HG02981 (cell line): ENCODE results near the gene MARK1.
A peak's percentile ranks its signal among the peaks of the same experiment; 100 is the strongest.
"Not testable (repeated sequence)": the region's sequence is repeated elsewhere in the genome, so short reads cannot be mapped to it uniquely, and the experiment has no call there.

ENCODE experiments used
- ATAC-seq: cut with Tn5 transposase; IDR thresholded peaks from one replicate; pipeline ENCODE4 v1.9.1; 2021; ENCODE audit warnings: mild to moderate bottlenecking, moderate library complexity; ENCODE audit not compliant: unreplicated experiment

Gene MARK1

DNA sequence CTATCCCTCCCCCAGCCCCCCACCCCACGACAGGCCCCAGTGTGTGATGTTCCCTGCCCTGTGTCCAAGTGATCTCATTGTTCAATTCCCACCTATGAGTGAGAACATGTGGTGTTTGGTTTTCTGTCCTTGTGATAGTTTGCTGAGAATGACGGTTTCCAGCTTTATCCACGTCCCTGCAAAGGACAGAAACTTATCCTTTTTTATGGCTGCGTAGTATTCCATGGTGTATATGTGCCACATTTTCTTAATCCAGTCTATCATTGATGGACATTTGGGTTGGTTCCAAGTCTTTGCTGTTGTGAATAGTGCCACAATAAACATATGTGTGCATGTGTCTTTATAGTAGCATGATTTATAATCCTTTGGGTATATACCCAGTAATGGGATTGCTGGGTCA, 77.7 kb downstream of the MARK1 start:
- ATAC-seq, result not testable (repeated sequence)

DNA sequence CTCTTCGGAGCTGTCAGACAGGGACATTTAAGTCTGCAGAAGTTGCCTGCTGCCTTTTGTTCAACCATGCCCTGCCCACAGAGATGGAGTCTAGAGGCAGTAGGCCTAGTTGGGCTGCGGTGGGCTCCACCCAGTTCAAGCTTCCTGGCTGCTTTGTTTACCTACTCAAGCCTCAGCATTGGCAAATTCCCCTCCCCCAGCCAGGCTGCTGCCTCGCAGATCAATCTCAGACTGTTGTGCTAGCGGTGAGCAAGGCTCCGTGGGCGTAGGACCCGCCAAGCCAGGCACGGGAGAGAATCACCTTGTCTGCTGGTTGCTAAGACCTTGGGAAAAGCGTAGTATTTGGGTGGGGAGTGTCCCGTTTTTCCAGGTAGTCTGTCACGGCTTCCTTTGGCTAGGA, 83.2 kb downstream of the MARK1 start:
- ATAC-seq, result not testable (repeated sequence)

DNA sequence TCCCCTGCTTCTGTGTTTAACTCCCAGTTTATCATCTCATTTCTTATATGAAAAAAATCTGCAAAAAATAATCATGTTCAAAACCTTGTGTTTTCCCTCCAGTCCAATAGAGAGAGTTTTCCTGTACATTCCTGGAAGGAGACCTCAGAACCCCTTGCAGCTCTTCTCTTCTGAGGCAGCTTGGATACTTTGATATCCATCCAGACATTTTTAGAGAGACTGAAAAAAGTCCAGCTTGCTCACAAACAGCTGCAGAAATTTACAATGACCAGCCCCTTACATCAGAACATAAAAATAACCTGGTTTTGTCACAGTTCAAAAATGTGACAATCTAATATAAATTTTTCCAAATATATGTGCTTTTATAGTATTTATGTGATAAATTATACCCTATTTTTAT, 88.9 kb downstream of the MARK1 start:
- no peak for ATAC-seq

DNA sequence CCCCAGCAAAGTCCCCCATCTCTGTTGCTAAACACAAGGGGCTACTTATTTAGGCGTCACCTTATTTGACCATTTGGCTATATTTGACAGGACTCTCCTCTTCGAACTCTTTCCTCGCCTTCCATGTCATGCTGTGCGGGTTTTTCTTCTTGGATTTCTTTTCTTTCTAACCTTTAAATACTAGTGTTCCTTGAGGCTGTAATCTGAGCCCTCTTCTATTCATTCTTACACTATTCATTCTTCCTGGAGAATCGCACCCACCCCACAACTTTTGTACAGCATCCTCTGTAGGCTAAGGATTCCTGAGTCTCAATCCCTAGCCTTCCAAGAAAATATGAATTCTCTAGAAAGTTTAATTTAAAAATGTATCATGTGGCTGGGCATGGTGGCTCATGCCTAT, 100.5 kb downstream of the MARK1 start:
- ATAC-seq, result no peak

DNA sequence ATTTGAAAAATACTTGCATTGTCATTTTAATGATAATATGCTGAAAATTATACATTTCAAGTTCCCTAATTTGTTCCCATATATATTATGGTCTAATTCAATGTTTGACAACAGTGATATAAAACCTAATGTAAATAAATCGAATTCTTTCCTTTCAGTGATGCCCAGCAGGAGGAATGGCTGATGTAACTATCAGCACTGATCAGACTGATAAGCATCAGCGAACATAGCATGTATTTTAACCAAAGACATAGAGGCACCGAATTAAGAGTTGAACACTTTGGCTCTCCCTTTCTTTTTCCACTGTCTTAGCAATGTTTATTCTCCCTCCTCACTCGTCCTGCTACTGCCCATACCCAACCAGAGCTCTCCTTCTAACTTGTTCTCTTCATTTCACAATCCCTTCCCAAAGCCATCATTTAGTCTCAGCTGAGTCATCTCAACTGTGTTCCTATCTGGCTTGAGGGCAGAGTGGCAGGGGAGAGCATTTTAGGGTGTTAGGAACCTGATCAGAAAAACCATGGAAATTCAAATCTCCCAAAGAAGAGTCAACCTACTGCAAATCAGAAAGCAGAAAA, 103.4 kb downstream of the MARK1 start:
- ATAC-seq, result no peak

DNA sequence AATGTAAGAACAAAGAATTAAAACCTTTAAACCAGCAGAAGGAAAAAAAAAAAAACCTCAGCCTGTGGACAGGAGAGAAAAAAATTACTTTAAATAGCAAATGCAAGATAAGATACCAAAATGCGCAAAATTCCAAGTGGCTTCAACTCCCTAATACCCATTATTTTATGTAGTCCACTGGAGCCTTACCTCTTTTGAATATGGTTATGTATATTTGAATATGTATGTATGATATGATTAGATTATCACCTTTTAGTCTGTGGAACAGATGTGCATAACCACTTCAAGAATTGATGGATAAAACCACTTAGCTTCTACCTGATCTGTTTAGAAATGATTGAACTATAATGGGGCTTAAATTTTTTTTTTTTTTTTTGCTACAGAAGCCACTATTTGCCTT, 109.8 kb downstream of the MARK1 start:
- no peak for ATAC-seq

DNA sequence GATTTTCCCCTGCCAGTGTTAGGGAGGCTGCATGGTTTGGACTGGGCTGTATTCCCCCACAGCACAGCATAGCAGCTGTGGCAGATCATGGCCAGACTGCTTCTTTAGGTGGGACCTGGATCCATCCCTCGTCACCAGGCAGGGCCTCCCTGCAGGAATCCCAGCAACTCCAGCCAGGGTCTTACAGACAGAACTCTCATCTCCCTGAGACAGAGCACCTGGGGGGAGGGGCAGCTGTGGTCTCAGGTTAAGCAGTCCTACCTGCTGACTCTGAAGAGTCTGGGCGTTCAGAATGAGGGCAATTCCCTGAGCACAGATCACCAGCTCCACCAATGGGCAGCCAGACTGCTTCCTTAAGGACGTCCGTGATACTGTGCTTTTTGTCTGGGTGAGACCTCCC, 114.3 kb downstream of the MARK1 start:
- ATAC-seq, result no peak

DNA sequence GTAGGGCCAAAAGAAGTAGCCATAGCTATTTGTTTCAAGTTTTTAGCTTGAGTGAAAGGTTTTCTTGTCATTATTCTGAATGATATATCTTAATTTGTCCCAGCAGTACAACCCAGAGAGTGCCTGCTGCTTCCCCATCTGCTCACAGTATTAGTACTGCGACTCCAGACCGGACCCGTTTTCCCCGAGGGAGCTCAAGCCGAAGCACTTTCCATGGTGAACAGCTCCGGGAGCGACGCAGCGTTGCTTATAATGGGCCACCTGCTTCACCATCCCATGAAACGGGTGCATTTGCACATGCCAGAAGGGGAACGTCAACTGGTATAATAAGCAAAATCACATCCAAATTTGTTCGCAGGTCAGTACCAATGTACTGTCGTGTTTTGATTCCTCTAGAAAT, 125.1 kb downstream of the MARK1 start:
- no peak for ATAC-seq

DNA sequence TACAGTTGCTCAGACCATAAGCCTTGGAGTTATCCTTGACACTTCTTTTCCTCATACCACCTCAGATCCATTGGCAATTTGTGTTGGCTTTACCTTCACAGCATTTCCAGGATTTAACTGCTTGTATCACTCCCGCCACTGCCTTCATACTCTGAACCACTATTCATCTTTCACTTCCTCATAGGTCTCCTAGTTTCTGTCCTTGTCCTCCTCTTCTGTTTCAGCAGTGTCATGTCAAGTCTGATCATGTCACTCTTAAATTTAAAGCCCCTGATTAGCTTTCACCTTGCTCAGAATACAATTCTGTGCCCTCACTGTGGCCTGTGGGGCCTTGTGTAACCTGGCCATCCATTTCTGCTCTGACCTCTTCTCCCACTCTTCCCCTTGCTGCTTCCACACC, 127.6 kb downstream of the MARK1 start:
- ATAC-seq, result peak; percentile 95

DNA sequence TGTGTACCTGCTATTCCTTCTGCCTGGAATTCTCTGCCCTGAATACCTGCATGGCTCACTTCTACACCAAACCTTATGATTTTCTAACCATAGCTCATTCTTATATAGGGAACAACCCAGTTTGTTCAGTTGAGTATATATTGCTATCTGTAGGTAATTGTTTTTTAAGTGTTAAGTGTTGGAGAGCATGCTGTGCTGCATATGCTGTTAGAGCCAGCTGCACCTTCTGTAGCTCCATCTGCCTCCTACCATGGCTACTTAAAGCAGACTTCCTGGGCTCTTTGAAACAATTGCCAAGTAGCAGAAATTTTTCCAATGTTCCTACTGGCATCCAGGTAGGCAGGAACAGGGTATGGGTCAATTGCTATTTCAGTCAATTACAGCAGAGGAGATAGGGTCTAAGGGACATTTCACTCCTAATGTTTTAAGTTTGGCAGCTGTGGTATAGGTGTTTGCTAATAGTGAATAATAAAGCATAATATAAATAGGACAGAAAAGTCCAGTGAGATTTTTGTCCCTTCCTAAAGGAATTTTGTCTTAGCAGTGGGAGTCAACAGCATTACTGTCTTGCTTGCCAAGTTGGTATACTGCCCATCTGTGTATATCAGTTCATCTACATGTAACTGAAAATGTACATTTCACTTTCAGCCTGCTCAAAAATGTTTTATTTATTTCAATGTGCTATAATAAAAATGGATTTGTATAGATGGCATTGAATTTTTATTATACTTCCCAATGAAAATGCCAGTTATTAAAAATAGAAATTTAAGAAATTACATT, 128.2 kb downstream of the MARK1 start:
- no peak for ATAC-seq

DNA sequence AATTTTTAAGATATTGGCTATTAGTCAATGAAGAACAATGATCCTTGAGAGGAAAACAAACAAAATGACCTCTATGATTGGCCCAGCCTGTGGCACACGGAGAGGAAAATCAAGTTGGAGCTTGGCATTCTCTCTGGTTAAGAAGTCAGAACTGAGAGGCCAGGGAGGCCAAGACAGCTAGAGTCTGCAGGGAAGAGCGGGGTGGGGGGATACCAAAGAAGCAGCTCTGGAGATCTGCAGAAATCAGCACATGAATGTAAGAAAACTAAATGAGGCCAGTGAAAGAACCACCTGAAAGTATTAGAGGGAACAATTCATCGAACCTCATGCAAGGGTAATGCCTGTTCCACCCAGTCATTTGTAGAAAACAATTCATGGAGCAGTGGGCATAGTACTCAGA, 138.4 kb downstream of the MARK1 start:
- ATAC-seq, result no peak

DNA sequence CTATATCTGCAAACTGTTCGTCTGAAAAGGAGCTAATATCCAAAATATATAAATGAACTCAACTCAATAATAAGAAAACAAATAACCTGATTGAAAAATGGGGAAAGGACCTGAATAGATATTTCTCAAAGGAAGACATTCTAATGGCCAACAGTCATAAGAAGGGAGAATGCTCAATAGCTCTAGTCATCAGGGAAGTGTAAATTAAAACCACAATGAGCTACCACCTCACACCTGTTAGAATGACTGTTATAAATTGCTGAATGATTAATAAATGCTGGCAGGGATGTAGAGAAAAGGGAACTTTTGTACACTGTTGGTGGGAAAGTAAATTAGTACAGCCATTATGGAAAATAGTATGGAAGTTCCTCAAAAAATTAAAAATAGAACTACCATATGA, 141.1 kb downstream of the MARK1 start:
- ATAC-seq, result no peak

DNA sequence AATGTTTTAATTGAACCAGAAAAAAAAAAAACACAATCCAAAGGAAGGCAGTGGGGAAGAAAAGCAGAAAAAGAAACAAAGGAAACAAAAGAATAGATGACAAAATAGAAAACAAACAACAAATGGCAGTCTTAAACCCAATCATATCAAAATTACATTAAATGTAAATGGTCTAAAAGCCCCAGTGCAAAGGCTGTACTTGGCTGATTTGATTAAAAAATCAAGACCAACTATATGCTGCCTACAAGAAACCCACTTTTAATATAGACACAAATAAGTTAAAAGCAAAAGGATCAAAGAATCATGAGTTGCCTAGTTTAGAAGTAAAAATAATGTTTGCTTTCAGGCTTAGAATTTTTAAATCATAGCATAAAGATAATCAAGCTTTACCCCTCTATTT, 142.4 kb downstream of the MARK1 start:
- ATAC-seq, result no peak

DNA sequence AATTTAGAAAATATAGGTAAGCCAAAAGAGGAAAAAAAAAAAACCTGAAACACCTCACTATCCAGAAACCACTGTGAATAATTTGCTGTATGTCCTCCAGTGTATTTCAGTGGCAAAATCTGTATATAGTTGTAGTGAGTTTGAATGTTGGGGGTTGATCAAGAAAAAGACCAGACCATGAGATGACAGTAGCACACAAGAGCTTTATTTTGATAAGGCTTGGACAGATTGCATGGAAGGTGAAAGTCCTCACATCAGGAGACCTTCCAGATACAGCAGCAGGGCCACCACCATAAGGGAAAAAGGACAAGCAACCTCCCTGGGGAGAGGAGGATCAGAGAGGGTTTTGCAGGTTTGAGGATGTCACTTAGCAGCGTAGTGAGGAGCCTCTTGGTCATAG, 146.0 kb downstream of the MARK1 start:
- ATAC-seq, result no peak

DNA sequence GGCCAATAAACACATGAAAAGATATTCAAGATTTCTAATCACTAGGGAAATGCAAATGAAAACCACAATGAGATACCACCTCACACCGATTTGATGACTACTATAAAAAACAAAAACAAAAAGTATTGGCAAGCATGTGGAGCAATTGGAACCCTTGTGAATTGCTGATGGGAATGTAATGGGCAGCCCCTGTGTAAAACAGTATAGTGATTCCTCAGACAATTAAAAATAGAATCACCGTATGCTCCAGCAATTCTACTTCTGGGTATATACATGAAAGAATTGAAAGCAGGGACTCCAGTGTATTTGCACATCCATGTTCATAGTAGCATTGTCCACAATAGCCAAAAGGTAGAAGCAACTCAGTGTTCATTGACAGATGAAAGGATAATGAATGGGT, 149.3 kb downstream of the MARK1 start:
- no peak for ATAC-seq

DNA sequence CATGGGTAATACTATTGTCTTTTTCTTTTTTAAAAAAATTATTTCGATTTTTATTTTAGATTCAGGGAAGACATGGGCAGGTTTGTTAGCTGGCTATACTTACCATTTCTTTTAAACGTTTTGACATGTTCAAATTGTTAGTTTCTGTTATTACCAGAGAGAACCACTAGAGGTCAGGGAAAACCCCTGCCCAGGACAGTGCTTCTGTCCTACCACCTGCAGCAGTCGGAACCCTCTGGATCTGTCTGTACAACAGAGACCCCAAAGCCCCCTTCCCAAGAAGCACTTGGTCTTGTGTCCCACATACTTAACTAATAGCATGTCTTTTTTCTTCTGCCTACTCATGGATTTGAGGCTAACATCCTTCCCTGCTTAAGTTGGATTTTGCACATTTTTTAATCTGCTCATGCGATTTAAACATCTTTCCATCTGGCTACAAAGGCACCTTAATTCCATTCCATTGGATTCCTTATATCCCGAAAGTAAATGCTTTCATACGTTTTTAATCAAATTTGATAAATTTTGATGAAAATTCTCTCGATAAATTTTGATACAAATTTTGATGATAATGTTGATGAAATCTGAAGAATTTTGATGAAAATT, 152.2 kb downstream of the MARK1 start:
- ATAC-seq, result peak; percentile 97

DNA sequence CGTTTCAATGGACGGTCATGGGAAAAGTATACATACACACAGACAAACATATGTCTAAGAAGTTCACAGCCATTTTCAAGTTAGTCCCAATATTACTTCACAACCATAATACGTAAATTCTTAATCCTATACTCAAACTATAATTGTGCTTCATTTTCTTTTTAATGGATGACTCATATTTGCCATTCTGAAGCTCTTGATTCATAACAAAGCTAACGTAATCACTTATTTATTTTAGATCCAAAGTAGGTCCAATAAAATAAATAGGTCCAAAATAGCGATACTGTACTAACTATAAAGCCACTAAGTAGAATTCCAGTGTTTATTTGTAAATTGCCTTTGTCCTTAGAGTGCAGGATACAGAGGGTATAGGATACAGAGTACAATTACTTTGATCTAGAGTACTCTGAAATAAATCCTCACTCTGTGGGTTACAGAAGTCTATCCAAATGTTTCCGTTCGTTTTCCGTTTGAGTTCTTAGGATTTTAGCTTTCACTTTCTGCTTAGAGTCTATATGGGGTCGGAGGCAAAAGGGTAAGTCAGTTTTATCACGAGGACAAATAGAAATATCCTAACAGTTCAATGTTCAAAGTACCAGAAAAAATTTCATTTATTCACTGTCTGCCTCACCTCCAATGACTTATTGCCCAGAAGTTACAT, 153.4 kb downstream of the MARK1 start:
- no peak for ATAC-seq

DNA sequence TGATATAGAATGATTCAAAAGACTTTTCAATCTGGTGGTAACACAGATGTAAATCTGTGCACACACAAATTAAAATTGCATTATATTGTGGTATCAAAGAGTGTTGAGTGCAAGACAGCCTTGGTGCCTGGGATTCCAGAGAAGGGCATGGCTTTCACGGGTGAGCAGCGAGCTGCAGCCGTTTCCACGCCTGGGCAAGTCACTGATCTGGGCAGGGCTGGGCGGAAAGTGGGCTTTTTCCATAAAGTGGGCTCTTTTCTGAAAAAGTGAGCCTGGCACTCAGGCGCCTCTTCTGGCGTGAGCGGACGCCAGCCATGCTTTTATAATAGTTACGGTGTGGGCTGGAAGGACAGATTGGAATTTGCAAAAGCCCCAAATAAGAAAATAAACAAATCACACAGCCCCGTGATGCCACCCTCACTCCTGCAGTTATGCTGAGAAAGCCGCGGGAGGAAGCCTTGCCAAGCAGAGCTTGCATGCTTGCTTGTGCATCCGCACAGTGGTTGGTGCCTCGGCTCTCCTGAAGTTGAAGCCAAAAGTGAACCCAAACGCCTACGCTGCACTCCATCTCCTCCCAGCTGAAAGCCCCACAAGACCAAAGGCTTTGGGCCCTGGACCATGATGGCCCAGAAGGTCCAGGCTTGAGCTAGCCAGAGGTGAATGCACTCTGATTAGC, 155.1 kb downstream of the MARK1 start:
- ATAC-seq, result no peak

DNA sequence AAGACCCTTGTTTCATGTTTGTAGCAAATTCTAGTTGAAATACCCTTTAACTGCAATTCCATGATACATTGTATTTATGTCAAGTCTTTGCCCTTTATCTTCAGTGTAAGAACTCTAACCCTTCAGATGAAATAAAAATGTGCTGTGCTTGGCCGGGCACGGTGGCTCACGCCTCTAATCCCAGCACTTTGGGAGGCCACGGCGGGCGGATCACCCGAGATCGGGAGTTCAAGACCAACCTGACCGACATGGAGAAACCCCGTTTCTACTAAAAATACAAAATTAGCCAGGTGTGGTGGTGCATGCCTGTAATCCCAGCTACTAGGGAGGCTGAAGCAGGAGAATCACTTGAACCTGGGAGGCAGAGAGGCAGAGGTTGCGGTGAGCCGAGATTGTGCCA, 155.8 kb downstream of the MARK1 start:
- not testable (repeated sequence) for ATAC-seq

DNA sequence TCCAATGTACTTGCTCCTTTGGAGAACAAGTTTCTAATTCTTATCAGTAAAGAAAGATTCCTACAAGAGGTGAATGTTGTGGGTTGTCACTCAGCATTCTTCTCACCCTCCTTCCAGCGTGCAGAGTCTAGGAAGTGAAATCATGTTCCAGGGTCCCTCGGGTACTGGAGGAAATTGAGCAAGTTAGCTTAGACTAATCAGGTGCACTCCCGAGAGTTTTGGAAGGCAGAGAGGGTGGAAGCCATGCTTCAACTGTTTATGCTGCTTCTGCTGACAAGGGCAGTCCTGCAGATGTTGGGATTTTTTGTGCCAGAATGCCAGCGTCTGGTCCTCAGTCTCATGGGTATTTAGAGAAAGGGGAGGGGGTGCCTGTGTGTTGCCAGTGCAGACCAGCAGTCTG, 157.0 kb downstream of the MARK1 start:
- no peak for ATAC-seq

DNA sequence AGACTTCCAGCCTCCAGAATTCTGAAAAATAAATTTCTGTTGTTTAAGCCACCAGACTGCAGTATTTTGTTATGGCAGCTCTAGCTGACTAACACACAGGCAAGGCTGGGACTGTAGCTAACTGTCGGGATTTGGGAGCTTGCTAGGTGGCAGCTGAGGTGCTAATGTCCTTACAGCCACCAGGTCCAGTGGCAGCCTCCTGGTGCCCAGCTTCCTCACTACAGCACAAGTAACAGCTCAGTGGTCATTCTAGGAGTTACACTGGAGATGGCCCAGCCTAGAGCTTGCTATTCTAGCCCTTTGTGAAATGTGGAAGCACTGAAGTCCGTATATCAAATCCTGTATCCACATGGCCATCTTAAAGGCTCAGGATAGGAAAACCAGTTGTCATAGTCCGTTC, 157.9 kb downstream of the MARK1 start:
- ATAC-seq, result no peak
